HepG2 (cell line): Measurements from ENCODE around the gene METRNL. TPM values are rescaled to one million over a fixed set of nuclear protein-coding genes. Genes with fewer than 3 reads are reported as not detected.

Source experiments
- ATAC-seq: fragments of 200-7000 bp; cut with Tn5 transposase; 3 replicates; pipeline ENCODE4 v1.9.1; 2020; ENCODE audit warnings: mild to moderate bottlenecking, moderate library complexity
- BruUV-seq: library from RNA; stranded (reverse); fragments of 400-500 nt; replicated peaks from 2 replicates; lab custom pipeline; 2021; lab: Mats Ljungman, UMichigan
- CTCF ChIA-PET: fragments of 300-600 bp; formaldehyde crosslinking; extraction: SDS; loops from one replicate; lab custom pipeline; 2021; ENCODE audit warnings: low total read pairs, inconsistent platforms, low intra/inter-chr PET ratio; lab: Yijun Ruan, JAX
- POLR2A ChIA-PET: fragments of 350-600 bp; sonication (Branson Sonifier 250); formaldehyde crosslinking; loops from one replicate; lab custom pipeline; 2020; ENCODE audit warnings: antibody characterized with exemption, inconsistent platforms; lab: Yijun Ruan, JAX
- DNase-seq: peaks from one replicate; pipeline ENCODE4 v3.0.0-alpha.2; 2015; ENCODE audit warnings: low spot score
- FAIRE-seq: peaks from 3 replicates; lab custom pipeline; 2011; peaks lifted over from hg19 to GRCh38; lab: Jason Lieb, UNC
- H2AFZ ChIP-seq: one replicate; pipeline ENCODE4 v1.6.1; 2011; ENCODE audit warnings: low read length, inconsistent platforms
- H3K27ac ChIP-seq: fragments of 300-600 bp; 3 replicates; pipeline ENCODE4 v1.8.0; 2011; ENCODE audit warnings: mixed run types, mild to moderate bottlenecking, mixed read lengths, low read length, inconsistent platforms; ENCODE audit not compliant: insufficient read depth; ENCODE audit errors: extremely low read length
- H3K27me3 ChIP-seq, 2 experiments: fragments of 200-600 bp in 1 of 2; 2 replicates in 1 of 2; 3 replicates in 1 of 2; pipeline versions ENCODE4 v1.6.0 to v1.8.0; 2011; ENCODE audit warnings: low read length in 2 of 2, mild to moderate bottlenecking in 2 of 2, moderate library complexity in 2 of 2, inconsistent platforms in 1 of 2; ENCODE audit not compliant: insufficient read depth in 2 of 2, control insufficient read depth in 1 of 2
- H3K36me3 ChIP-seq, 2 experiments: fragments of 200-600 bp in 1 of 2; replicated peaks in 1 of 2; 2 replicates in 1 of 2; 3 replicates in 1 of 2; pipeline versions ENCODE4 v1.5.1 to v1.8.0; 2011; ENCODE audit warnings: low read length in 2 of 2, inconsistent platforms in 1 of 2; ENCODE audit not compliant: insufficient read depth in 2 of 2, control insufficient read depth in 1 of 2
- H3K4me1 ChIP-seq: 2 replicates; pipeline ENCODE4 v1.5.1; 2012; ENCODE audit warnings: low read length, inconsistent platforms; ENCODE audit not compliant: insufficient read depth
- H3K4me2 ChIP-seq: 2 replicates; pipeline ENCODE4 v1.6.0; 2011; ENCODE audit warnings: low read depth, low read length, inconsistent platforms
- H3K4me3 ChIP-seq, 3 experiments: fragments of 200-600 bp in 1 of 3; sonication (generic), shearing (Covaris generic) in 1 of 3; replicated peaks in 1 of 3; 2 replicates each; pipeline ENCODE4 v1.5.1; 2011 to 2016; ENCODE audit warnings: low read length in 3 of 3, inconsistent platforms in 2 of 3, low read depth in 2 of 3, mild to moderate bottlenecking in 2 of 3, control low read depth in 1 of 3, mixed read lengths in 1 of 3; ENCODE audit not compliant: insufficient read depth in 1 of 3
- H3K79me2 ChIP-seq: one replicate; pipeline ENCODE4 v1.6.1; 2011; ENCODE audit warnings: low read length, inconsistent platforms; ENCODE audit not compliant: insufficient read depth
- H3K9ac ChIP-seq: 2 replicates; pipeline ENCODE4 v1.6.0; 2011; ENCODE audit warnings: mild to moderate bottlenecking, low read depth, low read length, inconsistent platforms; ENCODE audit not compliant: insufficient read depth
- H3K9me3 ChIP-seq: 2 replicates; pipeline ENCODE4 v1.5.1; 2012; ENCODE audit warnings: mild to moderate bottlenecking, low read length
- H4K20me1 ChIP-seq: 2 replicates; pipeline ENCODE4 v1.6.0; 2011; ENCODE audit warnings: inconsistent platforms, mild to moderate bottlenecking, low read length, moderate library complexity; ENCODE audit not compliant: insufficient read depth
- BCL3 ChIP-seq: sonication (generic); formaldehyde crosslinking; IDR thresholded peaks from 2 replicates; pipeline ENCODE4 v1.5.1; 2020; ENCODE audit warnings: mild to moderate bottlenecking, missing genetic modification reagents, moderate library complexity
- BRD4 ChIP-seq: sonication (generic); formaldehyde crosslinking; IDR thresholded peaks from 2 replicates; pipeline ENCODE4 v1.4.0; 2020; ENCODE audit warnings: missing genetic modification reagents
- CENPX ChIP-seq: sonication (generic); formaldehyde crosslinking; IDR thresholded peaks from 2 replicates; pipeline ENCODE4 v1.9.0; 2021; ENCODE audit warnings: mild to moderate bottlenecking, missing genetic modification reagents, moderate library complexity
- CREB1 ChIP-seq, 2 experiments: fragments of 450-650 bp in 1 of 2; IDR thresholded peaks; 2 replicates each; pipeline ENCODE4 v1.6.1; 2016 to 2017; ENCODE audit warnings: control low read depth in 1 of 2, mild to moderate bottlenecking in 1 of 2, missing compliant biosample characterization in 1 of 2, missing genetic modification characterization in 1 of 2
- CSRNP1 ChIP-seq: sonication (generic); formaldehyde crosslinking; IDR thresholded peaks from 2 replicates; pipeline ENCODE4 v1.8.1; 2023; ENCODE audit warnings: mild to moderate bottlenecking, missing genetic modification reagents
- CTCF ChIP-seq: sonication (generic); formaldehyde crosslinking; IDR thresholded peaks from 2 replicates; pipeline ENCODE4 v1.5.0; 2020; ENCODE audit warnings: mild to moderate bottlenecking, missing genetic modification reagents, moderate library complexity
- HDAC2 ChIP-seq: sonication (generic); formaldehyde crosslinking; IDR thresholded peaks from 2 replicates; pipeline ENCODE4 v1.4.0; 2020; ENCODE audit warnings: missing genetic modification reagents
- MYPOP ChIP-seq: sonication (generic); formaldehyde crosslinking; IDR thresholded peaks from 2 replicates; pipeline ENCODE4 v1.8.1; 2023; ENCODE audit warnings: mild to moderate bottlenecking, moderate library complexity, missing genetic modification reagents
- NR2C2 ChIP-seq: sonication (generic); formaldehyde crosslinking; IDR thresholded peaks from 2 replicates; pipeline ENCODE4 v1.4.0; 2020; ENCODE audit warnings: missing genetic modification reagents, mild to moderate bottlenecking, moderate library complexity, borderline replicate concordance
- NR2F6 ChIP-seq, 2 experiments: IDR thresholded peaks; 2 replicates each; pipeline ENCODE4 v1.6.1; 2016; ENCODE audit warnings: antibody characterized with exemption in 1 of 2, mild to moderate bottlenecking in 1 of 2
- PCBP2 ChIP-seq: fragments of 200-400 bp; formaldehyde crosslinking; optimal IDR thresholded peaks from 2 replicates; pipeline ENCODE3; 2018; ENCODE audit warnings: low read length, low read depth; ENCODE audit not compliant: poor library complexity, severe bottlenecking
- PITX1 ChIP-seq: sonication (generic); formaldehyde crosslinking; IDR thresholded peaks from 2 replicates; pipeline ENCODE4 v1.5.1; 2020; ENCODE audit warnings: mild to moderate bottlenecking, missing genetic modification reagents
- STAG1 ChIP-seq: sonication (generic); formaldehyde crosslinking; IDR thresholded peaks from 2 replicates; pipeline ENCODE4 v1.4.0; 2020; ENCODE audit warnings: missing genetic modification reagents
- ZBTB44 ChIP-seq: sonication (generic); formaldehyde crosslinking; IDR thresholded peaks from 2 replicates; pipeline ENCODE4 v1.4.0; 2020; ENCODE audit warnings: missing genetic modification reagents
- ZKSCAN1 ChIP-seq: fragments of 150-350 bp; IDR thresholded peaks from 2 replicates; pipeline ENCODE4 v1.6.1; 2014; ENCODE audit warnings: low read length
- ZNF251 ChIP-seq: sonication (generic); formaldehyde crosslinking; IDR thresholded peaks from 2 replicates; pipeline ENCODE4 v1.9.0; 2021; ENCODE audit warnings: mild to moderate bottlenecking, missing genetic modification reagents
- ZNF33B ChIP-seq: sonication (generic); formaldehyde crosslinking; IDR thresholded peaks from 2 replicates; pipeline ENCODE4 v1.5.1; 2020; ENCODE audit warnings: mild to moderate bottlenecking, missing genetic modification reagents
- WGBS: methylation state at CpG from one replicate; pipeline ENCODE4 v1.1.6; 2017; ENCODE audit warnings: low lambda C conversion rate; 5-methylcytosine and 5-hydroxymethylcytosine counted together
- in situ Hi-C: cut with HindIII; loops from 2 replicates; pipeline ENCODE4 v1.10.0; 2017; ENCODE audit warnings: low pct_unique_long_range_greater_than_20kb; ENCODE audit not compliant: extremely low pct_ligation_motif_present
- intact Hi-C: fragments of 100-400 bp; cut with micrococcal nuclease; formaldehyde crosslinking; loops from one replicate; pipeline ENCODE4 v1.10.0; 2022; ENCODE audit not compliant: unreplicated experiment
- polyA plus RNA-seq, 8 experiments: library from polyadenylated mRNA; depleted of rRNA in 3 of 8; stranded (reverse) in 7 of 8; unstranded in 1 of 8; fragments of >200 nt; fragmentation: Illumina TruSeq in 4 of 8; extraction: Trizol in 4 of 8; gene quantifications; 2 replicates each; pipeline versions ENCODE4 v1.2.1 to v1.2.3, GENCODE V29; 2011 to 2016; ENCODE audit warnings: low read depth in 4 of 8, missing spikeins in 1 of 8, mixed read lengths in 1 of 8; ENCODE audit not compliant: insufficient read depth in 1 of 8
- total RNA-seq, 5 experiments: library from RNA; depleted of rRNA; stranded (reverse); fragments of >200 nt; fragmentation: Illumina TruSeq; extraction: Trizol; gene quantifications; 2 replicates each; pipeline ENCODE4 v1.2.3, GENCODE V29; 2016; ENCODE audit warnings: low read depth in 1 of 5

Gene METRNL
- total and polyA plus RNA-seq, 2 of the 13 experiments (the other 11 are each of a cell fraction or from before 2014, with no cell fraction given): 0.66 to 0.84 TPM

- peaks cover 70% of the 10 kb centered on the region for H3K4me1 ChIP-seq
- H2AFZ ChIP-seq: no peak overlapping the region
- in situ Hi-C loops (no loop called here), intact Hi-C loops (no loop called here)
- ChIA-PET POLR2A (no interaction called here), CTCF (no interaction called here)
- peaks cover 8 to 51% of the 10 kb centered on the region in 2 experiments; a peak in 4 of 5 replicates for H3K27me3 ChIP-seq
- DNase-seq: no peak
- H3K79me2 ChIP-seq: no peaks in the 10 kb centered on the region
- H3K9me3 ChIP-seq: no peaks in the 10 kb centered on the region
- no peak overlapping the region for H3K4me3 ChIP-seq
- no peaks in the 10 kb centered on the region for H3K36me3 ChIP-seq
- WGBS: 39% methylated on average over 13 of the region's 13 CpGs
- no peak overlapping the region for H3K9ac ChIP-seq
- FAIRE-seq: no peak
- H3K27ac ChIP-seq: no peak overlapping the region
- no TSS peak for BruUV-seq
- no peak overlapping the region for H3K4me2 ChIP-seq
- no peak for ATAC-seq
- H4K20me1 ChIP-seq: no peaks in the 10 kb centered on the region
- TF ChIP-seq MYPOP (CRISPR knock-in tag): no peak
- no peak for TF ChIP-seq HDAC2 (CRISPR knock-in tag)
- TF ChIP-seq ZKSCAN1: no peak
- no peak for TF ChIP-seq CENPX (CRISPR knock-in tag)
- TF ChIP-seq STAG1: peak; percentile 18; the same call in 1 of the 2 replicates
- no peak for TF ChIP-seq ZBTB44 (CRISPR knock-in tag)
- no peak for TF ChIP-seq PCBP2
- TF ChIP-seq CSRNP1 (CRISPR knock-in tag): no peak
- TF ChIP-seq NR2F6 (IDR thresholded peaks at IDR 0.05): peak; percentile 66
- no peak for TF ChIP-seq NR2F6 (CRISPR knock-in tag; IDR thresholded peaks at IDR 0.05)
- TF ChIP-seq ZNF33B: no peak
- TF ChIP-seq ZNF251 (CRISPR knock-in tag): no peak
- TF ChIP-seq CTCF (CRISPR knock-in tag): peak; percentile 26; the same call in 1 of the 2 replicates
- TF ChIP-seq CREB1 (IDR thresholded peaks at IDR 0.05): peak; percentile 71; the same call in 1 of the 2 replicates
- TF ChIP-seq CREB1 (CRISPR knock-in tag; IDR thresholded peaks at IDR 0.05): no peak
- TF ChIP-seq BRD4 (CRISPR knock-in tag): no peak
- TF ChIP-seq BCL3: no peak
- no peak for TF ChIP-seq PITX1 (CRISPR knock-in tag)
- TF ChIP-seq NR2C2 (CRISPR knock-in tag): peak; percentile 69
These were observed 25.5 kb upstream of the METRNL start for GRCh38 chr17:83053739-83054451.
